Measurements from ENCODE around the gene CAB39L. TPM values are rescaled to one million over a fixed set of nuclear protein-coding genes. Genes with fewer than 3 reads are reported as not detected.

CAB39L gene
- total and polyA plus RNA-seq, 2 experiments from 2014 or later, result 3.3 to 4.4 TPM

DNA sequence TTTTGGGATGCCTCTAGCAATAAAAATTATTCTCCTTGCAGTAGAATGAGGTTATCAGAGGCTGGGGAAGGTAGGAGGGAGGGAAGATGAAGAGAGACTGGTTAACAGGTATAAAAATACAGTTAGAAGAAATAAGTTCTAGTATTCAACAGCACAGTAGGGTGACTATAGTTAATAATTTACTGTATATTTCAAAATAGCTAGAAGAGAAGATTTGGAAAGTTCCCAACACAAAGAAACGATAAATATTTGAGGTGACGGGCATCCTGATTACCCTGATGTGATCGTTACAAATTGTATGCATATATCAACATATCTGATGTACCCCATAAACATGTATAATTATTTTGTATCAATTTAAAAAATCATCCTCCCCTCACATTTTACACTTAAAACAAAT is 102.3 kb downstream of the CAB39L start:
- Histone ChIP-seq H3K27ac (ENCODE audit: low read depth) (no peak overlapping the region), H3K9me2 (ENCODE audit: insufficient read depth) (no peaks in the 10 kb centered on the region), H3F3A (replicated peaks; ENCODE audit: low read depth) (no peaks in the 10 kb centered on the region), H3K4me2 (no peak overlapping the region), H3K4me3 (no peak overlapping the region), H3K79me2 (replicated peaks; ENCODE audit: insufficient read depth) (no peaks in the 10 kb centered on the region), H2AFZ (no peak overlapping the region), H4K20me1 (replicated peaks; ENCODE audit: insufficient read depth) (no peaks in the 10 kb centered on the region), H3K4me1 (ENCODE audit: insufficient read depth) (no peaks in the 10 kb centered on the region), H3K27me3 (ENCODE audit: insufficient read depth) (no peaks in the 10 kb centered on the region), H3K36me3 (ENCODE audit: insufficient read depth) (no peaks in the 10 kb centered on the region)
- no peak overlapping the region for H3K27ac Mint-ChIP-seq
- H3K36me3 Mint-ChIP-seq (ENCODE audit: low read depth), result no peaks in the 10 kb centered on the region
- no peaks in the 10 kb centered on the region for H3K4me1 Mint-ChIP-seq
- ATAC-seq, result no peak
- H3K9me3 Mint-ChIP-seq, result no peaks in the 10 kb centered on the region
- no peaks in the 10 kb centered on the region for H3K27me3 Mint-ChIP-seq (ENCODE audit: insufficient read depth, low read depth, poor library complexity)
- no peak for TF ChIP-seq CREB1 (CRISPR knock-in tag; IDR thresholded peaks at IDR 0.05; ENCODE audit: low read depth)
- no peak for TF ChIP-seq POLR2AphosphoS5 (IDR thresholded peaks at IDR 0.05; ENCODE audit: low read depth)
- TF ChIP-seq EZH2 (IDR thresholded peaks at IDR 0.05; ENCODE audit: low read depth, unreplicated experiment), result no peak
- TF ChIP-seq NANOG (IDR thresholded peaks at IDR 0.05; ENCODE audit: borderline replicate concordance), result no peak
- TF ChIP-seq EZH2phosphoT487 (IDR thresholded peaks at IDR 0.05; ENCODE audit: unreplicated experiment), result no peak
- no peak for TF ChIP-seq JUNB (IDR thresholded peaks at IDR 0.05; ENCODE audit: unreplicated experiment)
- TF ChIP-seq STAT1 (IDR thresholded peaks at IDR 0.05; ENCODE audit: unreplicated experiment), result no peak
- no peak for TF ChIP-seq ETS1 (IDR thresholded peaks at IDR 0.05)
- TF ChIP-seq CTCF (conservative IDR thresholded peaks at IDR 0.05; ENCODE audit: low read depth in 2 of 2), result no peak
- no peak for TF ChIP-seq ZNF114 (CRISPR knock-in tag; IDR thresholded peaks at IDR 0.05)
- no peak for TF ChIP-seq ZNF462 (CRISPR knock-in tag; IDR thresholded peaks at IDR 0.05)
- TF ChIP-seq ZNF331 (CRISPR knock-in tag; IDR thresholded peaks at IDR 0.05; ENCODE audit: low read depth), result no peak
- DNase-seq (ENCODE audit: low spot score), result no peak
- no peak overlapping the region for H3K4me3 Mint-ChIP-seq

Measured in GM23338 (cell line).